ENCODE data around the gene FOSL1. TPM values are rescaled to one million over a fixed set of nuclear protein-coding genes. Genes with fewer than 3 reads are reported as not detected.

The FOSL1 gene
- total RNA-seq, 6 donors from 2014 or later, result 1.8 to 16.9 (median 8.2) TPM

- H3K4me3 ChIP-seq, result no peak within 1 kb of the TSS
- ATAC-seq (ENCODE audit: low FRiP score in 2 of 2), result no peak
- TF ChIP-seq EP300 (IDR thresholded peaks at IDR 0.05), result no peak
- no peak for TF ChIP-seq POLR2A (IDR thresholded peaks at IDR 0.05)
- TF ChIP-seq POLR2AphosphoS5 (IDR thresholded peaks at IDR 0.05), result no peak
- no peak for TF ChIP-seq CTCF (IDR thresholded peaks at IDR 0.05)
- no peak for DNase-seq
- H3K9me3 ChIP-seq, result no peaks in the 10 kb centered on the region
- H3K27me3 ChIP-seq, result no peaks in the 10 kb centered on the region
- H3K36me3 ChIP-seq, result no peaks in the 10 kb centered on the region
- no peaks in the 10 kb centered on the region for H3K4me1 ChIP-seq
- H3K27ac ChIP-seq, result no peak within 1 kb of the TSS
- WGBS, 2 donors, result 81 to 100% methylated on average over 2 to 13 of the region's 13 CpGs
Measured at GRCh38 chr11:65945430-65945911, 45.3 kb upstream of the FOSL1 start, which contains the start of gene TSGA10IP. Gene TSGA10IP, plus strand, starts transcription at chr11:65945480. Its CDS starts 196 bp downstream, at chr11:65945676.

GRCh38 chr11:65944767-65945166, 44.6 kb upstream of the FOSL1 start:
- Histone ChIP-seq H3K4me1 (no peaks in the 10 kb centered on the region), H3K36me3 (no peaks in the 10 kb centered on the region), H3K27ac (no peak overlapping the region), H3K9me3 (no peaks in the 10 kb centered on the region), H3K4me3 (no peak overlapping the region), H3K27me3 (no peaks in the 10 kb centered on the region)
- no peak for DNase-seq
- 83 to 85% methylated on average over 5 to 8 of the region's 8 CpGs for WGBS, 2 donors
- no peak for ATAC-seq (ENCODE audit: low FRiP score in 2 of 2)
- TF ChIP-seq POLR2AphosphoS5 (IDR thresholded peaks at IDR 0.05) (no peak), POLR2A (IDR thresholded peaks at IDR 0.05) (no peak), EP300 (IDR thresholded peaks at IDR 0.05) (no peak), CTCF (IDR thresholded peaks at IDR 0.05) (no peak)

- DNase-seq, result no peak
- H3K4me3 ChIP-seq, result no peak overlapping the region
- TF ChIP-seq POLR2A (IDR thresholded peaks at IDR 0.05) (no peak), EP300 (IDR thresholded peaks at IDR 0.05) (no peak)
- WGBS, 2 donors, result 93 to 95% methylated on average over 8 of the region's 8 CpGs
- ATAC-seq (ENCODE audit: low FRiP score in 2 of 2), result no peak
- no peaks in the 10 kb centered on the region for H3K4me1 ChIP-seq
- H3K36me3 ChIP-seq, result no peaks in the 10 kb centered on the region
- no peaks in the 10 kb centered on the region for H3K27me3 ChIP-seq
- no peak overlapping the region for H3K27ac ChIP-seq
- no peaks in the 10 kb centered on the region for H3K9me3 ChIP-seq
Measured at GRCh38 chr11:65944191-65944590, 44.0 kb upstream of the FOSL1 start.

GRCh38 chr11:65942531-65942930, 42.3 kb upstream of the FOSL1 start:
- no peak for ATAC-seq (ENCODE audit: low FRiP score in 2 of 2)
- WGBS, 2 donors, result 78 to 81% methylated on average over 7 of the region's 7 CpGs
- H3K27me3 ChIP-seq, result no peaks in the 10 kb centered on the region
- H3K9me3 ChIP-seq, result no peaks in the 10 kb centered on the region
- H3K4me3 ChIP-seq, result no peak overlapping the region
- no peak overlapping the region for H3K27ac ChIP-seq
- no peak for DNase-seq
- no peaks in the 10 kb centered on the region for H3K36me3 ChIP-seq
- H3K4me1 ChIP-seq, result no peaks in the 10 kb centered on the region
- TF ChIP-seq CTCF (IDR thresholded peaks at IDR 0.05) (no peak), POLR2A (IDR thresholded peaks at IDR 0.05) (no peak), POLR2AphosphoS5 (IDR thresholded peaks at IDR 0.05) (no peak), EP300 (IDR thresholded peaks at IDR 0.05) (no peak)

GRCh38 chr11:65941720-65942310, 41.6 kb upstream of the FOSL1 start:
- H3K27ac ChIP-seq, result peak overlapping the region in 2 of 4 donors; percentile 41 to 67
- no peak for TF ChIP-seq EP300 (IDR thresholded peaks at IDR 0.05)
- TF ChIP-seq POLR2AphosphoS5 (IDR thresholded peaks at IDR 0.05), result no peak
- no peak for TF ChIP-seq POLR2A (IDR thresholded peaks at IDR 0.05)
- TF ChIP-seq CTCF (IDR thresholded peaks at IDR 0.05), result no peak
- 65 to 70% methylated on average over 9 of the region's 9 CpGs for WGBS, 2 donors
- H3K9me3 ChIP-seq, result no peaks in the 10 kb centered on the region
- H3K4me1 ChIP-seq, result no peaks in the 10 kb centered on the region
- H3K36me3 ChIP-seq, result no peaks in the 10 kb centered on the region
- H3K4me3 ChIP-seq, result no peak overlapping the region
- no peaks in the 10 kb centered on the region for H3K27me3 ChIP-seq
- peak in 1 of 2 donors; percentile 6 for ATAC-seq (ENCODE audit: low FRiP score in 2 of 2)
- DNase-seq, result no peak

Measured in upper lobe of left lung (tissue), 6 donors.